PFSK-1 (cell line): Measurements from ENCODE around the gene FAM3B.

ENCODE experiments used
- POLR2AphosphoS5 ChIP-seq: IDR thresholded peaks from 2 replicates; pipeline ENCODE4 v1.6.1; 2012; ENCODE audit warnings: low read depth, mild to moderate bottlenecking, control low read depth, low read length, moderate library complexity
- TAF1 ChIP-seq: IDR thresholded peaks from 2 replicates; pipeline ENCODE4 v1.6.1; 2012; ENCODE audit warnings: low read length, control low read depth, borderline replicate concordance; ENCODE audit not compliant: insufficient read depth
- TF ChIP-seq, protein P1 (sequence below), 2 experiments: IDR thresholded peaks; 2 replicates each; pipeline versions ENCODE4 v1.6.1 to v1.8.0; 2011 to 2012; ENCODE audit warnings: low read depth in 2 of 2, low read length in 2 of 2, control low read depth in 1 of 2, inconsistent platforms in 1 of 2, mild to moderate bottlenecking in 1 of 2, moderate library complexity in 1 of 2; ENCODE audit not compliant: insufficient read depth in 1 of 2

DNA sequence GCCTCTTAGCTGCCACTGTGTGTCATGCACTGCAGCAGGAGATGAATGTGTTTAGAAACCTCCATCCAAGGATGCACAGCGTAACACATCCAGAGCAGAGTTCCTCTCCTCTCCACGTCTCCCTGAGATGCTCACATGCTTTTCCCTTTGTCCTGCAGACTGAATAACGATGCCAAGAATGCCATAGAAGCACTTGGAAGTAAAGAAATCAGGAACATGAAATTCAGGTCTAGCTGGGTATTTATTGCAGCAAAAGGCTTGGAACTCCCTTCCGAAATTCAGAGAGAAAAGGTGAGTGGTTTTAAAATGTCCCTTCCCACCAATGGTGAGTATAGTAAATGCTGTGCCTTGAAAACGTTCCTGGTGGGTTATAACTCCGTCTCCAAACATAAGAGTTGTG, 31.8 kb downstream of the FAM3B start:
- TF ChIP-seq, protein P1, sequence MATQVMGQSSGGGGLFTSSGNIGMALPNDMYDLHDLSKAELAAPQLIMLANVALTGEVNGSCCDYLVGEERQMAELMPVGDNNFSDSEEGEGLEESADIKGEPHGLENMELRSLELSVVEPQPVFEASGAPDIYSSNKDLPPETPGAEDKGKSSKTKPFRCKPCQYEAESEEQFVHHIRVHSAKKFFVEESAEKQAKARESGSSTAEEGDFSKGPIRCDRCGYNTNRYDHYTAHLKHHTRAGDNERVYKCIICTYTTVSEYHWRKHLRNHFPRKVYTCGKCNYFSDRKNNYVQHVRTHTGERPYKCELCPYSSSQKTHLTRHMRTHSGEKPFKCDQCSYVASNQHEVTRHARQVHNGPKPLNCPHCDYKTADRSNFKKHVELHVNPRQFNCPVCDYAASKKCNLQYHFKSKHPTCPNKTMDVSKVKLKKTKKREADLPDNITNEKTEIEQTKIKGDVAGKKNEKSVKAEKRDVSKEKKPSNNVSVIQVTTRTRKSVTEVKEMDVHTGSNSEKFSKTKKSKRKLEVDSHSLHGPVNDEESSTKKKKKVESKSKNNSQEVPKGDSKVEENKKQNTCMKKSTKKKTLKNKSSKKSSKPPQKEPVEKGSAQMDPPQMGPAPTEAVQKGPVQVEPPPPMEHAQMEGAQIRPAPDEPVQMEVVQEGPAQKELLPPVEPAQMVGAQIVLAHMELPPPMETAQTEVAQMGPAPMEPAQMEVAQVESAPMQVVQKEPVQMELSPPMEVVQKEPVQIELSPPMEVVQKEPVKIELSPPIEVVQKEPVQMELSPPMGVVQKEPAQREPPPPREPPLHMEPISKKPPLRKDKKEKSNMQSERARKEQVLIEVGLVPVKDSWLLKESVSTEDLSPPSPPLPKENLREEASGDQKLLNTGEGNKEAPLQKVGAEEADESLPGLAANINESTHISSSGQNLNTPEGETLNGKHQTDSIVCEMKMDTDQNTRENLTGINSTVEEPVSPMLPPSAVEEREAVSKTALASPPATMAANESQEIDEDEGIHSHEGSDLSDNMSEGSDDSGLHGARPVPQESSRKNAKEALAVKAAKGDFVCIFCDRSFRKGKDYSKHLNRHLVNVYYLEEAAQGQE (IDR thresholded peaks at IDR 0.05; ENCODE audit: insufficient read depth in 1 of 2, low read depth in 2 of 2, low read length in 2 of 2), result no peak
- TF ChIP-seq TAF1, result no peak
- no peak for TF ChIP-seq POLR2AphosphoS5
